NCI-H1092 (cell line): Measurements from ENCODE around the gene TFF1.
A peak's percentile ranks its signal among the peaks of the same experiment; 100 is the strongest.

Source experiments
- DNase-seq: peaks from one replicate; lab custom pipeline; 2025; lab: John Stamatoyannopoulos, UW

TFF1 gene

GRCh38 chr21:42317826-42318746, 48.2 kb downstream of the TFF1 start:
- DNase-seq, result peak; percentile 71

- DNase-seq, result peak; percentile 56
Measured at GRCh38 chr21:42317341-42317741, 49.0 kb downstream of the TFF1 start.

- DNase-seq, result no peak
Measured at GRCh38 chr21:42316891-42317290, 49.4 kb downstream of the TFF1 start.

DNA sequence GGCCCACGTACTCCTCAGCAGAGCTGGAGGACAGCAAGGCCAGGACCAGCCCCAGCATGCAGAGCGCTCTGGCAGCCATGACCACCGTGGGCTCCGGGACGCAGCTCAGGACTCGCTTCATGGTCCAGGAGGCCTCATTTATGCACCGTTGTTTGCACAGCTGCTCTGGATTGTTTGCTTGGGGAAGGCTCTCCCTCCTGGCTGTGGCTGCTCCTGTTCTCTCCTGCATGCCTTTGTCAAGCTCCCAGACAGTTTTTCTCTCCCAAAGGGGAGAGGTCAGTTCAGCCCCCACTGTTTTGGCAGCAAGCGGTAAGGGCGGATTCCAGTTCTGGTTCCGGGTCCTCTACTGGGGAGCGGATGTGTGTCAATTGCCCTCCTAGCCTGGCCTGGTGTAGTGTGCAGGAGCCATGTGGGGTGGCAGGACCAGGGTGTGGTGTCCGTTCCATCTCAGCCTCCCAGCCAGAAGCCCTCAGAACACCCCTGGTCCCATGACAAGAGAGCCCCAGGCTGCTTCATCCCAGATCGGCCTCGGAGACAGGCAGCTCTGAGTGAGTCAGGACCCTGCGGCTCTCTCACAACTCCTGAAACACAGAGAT, 50.9 kb downstream of the TFF1 start, which contains the start of gene TFF3:
TFF3 (minus strand) TSS at position 114 of the 596 bp plus-strand sequence; CDS start at position 79, 35 bp downstream.
- DNase-seq, result peak; percentile 99

GRCh38 chr21:42314616-42315295, 51.6 kb downstream of the TFF1 start:
- DNase-seq, result no peak

GRCh38 chr21:42313501-42313969, 52.8 kb downstream of the TFF1 start:
- peak; percentile 68 for DNase-seq

DNA sequence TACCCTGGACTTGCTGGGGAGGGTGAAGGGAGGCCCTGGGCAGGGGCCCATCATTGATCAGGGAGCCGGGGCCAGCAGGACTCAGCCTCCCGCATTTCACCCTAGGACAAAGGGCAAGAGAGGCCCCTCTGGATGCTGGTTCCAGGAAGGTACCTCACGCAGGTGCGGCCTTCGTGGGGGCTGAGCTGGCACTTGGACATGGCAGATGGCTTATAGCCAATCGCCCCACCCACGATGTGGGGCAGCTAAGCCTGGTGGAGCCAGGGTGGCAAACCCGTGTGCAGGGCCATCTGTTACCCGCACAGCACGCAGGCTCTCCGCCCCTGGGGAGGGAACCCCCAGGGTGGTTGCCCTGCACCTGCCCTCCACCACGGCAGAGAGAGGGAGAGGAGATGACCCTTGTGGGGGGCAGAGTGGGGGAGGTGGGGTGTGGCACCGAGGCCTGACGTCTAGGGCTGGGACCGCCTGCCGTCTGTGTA, 53.7 kb downstream of the TFF1 start:
- peak; percentile 24 for DNase-seq
